Limb (tissue), 2 donors: ENCODE measurements around the gene CNNM4.

Experiments
- DNase-seq, 2 donors: peaks; one replicate each; pipeline ENCODE4 v3.0.0-alpha.2; 2016; ENCODE audit errors: extremely low spot score in 2 of 2

The CNNM4 gene

DNA sequence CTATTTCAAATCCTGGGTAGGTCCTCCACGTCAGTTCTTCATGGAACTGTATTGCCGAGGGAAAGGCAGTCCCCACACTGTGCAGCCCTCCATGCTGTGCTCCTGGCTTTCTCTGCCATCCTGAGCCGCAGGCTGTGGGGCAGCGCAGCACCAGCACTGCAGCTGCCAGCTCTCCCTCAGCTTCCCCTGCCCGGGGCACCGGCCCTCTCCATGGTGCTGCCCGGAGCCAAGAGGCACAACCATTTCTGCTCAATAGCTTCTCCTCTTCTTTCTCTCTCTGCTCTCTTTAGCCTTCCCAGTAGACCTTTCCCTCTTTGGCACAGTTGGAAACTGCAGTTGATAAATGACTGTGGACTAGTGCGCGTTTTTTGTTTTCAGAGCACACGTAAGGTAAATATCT is 71.0 kb downstream of the CNNM4 start:
- DNase-seq = no peak

DNA sequence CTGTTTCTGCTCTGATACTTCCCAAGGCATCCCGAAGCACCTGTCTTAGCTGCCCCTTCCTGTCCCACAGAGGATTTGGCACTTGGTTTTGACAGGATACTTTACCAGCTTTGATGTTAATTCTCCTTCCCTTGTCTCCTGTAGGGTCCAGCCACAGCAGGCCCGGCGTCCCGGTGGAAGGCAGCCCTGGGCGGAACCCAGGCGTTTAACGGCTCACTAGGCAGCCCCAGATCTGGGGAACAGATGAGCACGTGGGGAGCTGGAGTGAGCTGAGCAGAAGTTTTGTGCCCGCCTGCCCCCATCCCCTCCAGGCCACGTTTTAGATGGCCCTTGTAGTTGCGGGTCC is 71.7 kb downstream of the CNNM4 start:
- DNase-seq = no peak

DNA sequence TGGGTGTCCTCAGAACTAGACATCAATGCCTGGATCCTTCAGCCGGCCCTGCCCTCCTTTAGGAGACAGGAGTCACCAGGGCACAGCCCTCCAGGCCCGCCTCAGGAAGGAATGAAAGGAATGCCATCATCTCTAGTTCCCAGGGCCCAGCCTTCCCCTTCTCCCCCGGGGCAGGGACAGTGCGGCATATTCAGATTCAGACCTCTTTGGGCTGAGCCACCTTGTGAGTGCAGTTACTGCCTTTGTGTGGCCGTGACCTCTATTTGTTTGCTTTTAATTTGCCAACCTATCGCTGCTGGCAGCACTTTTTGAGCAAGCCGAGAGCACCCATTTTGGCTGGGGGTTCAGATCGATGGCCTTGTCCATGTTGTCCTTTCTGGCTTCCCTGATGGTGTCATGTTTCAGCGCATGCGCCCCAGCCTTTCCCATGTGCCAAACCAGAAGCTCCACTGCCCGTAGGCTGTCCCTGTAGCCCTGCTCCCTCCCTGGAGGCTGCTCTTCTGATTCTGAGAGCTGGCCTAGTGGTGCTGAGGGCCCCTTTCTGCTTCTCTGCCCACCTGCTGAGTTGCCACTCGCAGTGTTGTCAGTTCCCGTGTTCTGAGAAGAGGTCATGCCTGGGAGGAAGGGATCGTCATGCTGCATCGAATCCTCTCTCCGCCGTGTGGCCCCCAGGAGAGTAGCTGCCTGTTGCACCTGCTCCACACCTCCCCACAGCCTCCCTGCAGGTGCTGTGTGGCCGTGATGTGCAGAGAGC is 72.2 kb downstream of the CNNM4 start:
- peak; percentile 50 to 72 for DNase-seq

DNA sequence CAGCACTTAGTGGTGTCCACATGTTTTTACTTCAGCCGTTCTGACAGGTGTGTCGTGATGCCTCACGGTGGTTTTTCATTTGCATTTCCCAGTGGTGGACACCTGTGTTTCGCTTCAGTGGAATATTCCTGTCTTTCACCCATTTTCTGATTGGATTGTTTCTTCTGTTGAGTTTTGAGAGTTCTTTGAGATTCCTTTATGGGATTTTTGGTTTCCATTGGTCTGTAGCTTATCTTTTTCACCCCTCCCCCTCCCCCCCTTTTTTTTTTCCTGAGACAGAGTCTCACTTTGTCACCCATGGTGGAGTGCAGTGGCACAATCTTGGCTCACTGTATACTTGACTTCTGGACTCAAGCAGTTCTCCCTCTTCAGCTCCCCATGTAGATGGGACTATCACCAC is 75.1 kb downstream of the CNNM4 start:
- DNase-seq = no peak

DNA sequence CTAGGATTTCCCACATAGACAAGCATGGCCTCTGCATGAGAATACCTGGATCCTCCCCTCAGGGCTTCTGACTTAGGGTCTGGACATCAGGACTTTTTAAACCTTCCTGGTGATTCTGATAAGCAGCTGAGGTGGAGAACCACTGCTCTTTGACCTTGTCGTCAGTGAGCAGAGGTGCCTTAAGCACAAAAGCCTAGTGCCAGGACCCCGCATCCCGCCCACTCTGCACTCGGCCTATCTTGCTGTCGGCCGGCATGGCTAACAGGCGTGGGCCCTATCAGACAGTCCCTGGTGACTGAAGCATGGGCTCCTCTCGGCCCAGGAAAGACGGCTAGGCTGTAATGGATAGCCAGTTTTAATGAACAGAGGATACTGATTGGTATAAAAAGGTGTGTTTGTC is 76.9 kb downstream of the CNNM4 start:
- DNase-seq = no peak

DNA sequence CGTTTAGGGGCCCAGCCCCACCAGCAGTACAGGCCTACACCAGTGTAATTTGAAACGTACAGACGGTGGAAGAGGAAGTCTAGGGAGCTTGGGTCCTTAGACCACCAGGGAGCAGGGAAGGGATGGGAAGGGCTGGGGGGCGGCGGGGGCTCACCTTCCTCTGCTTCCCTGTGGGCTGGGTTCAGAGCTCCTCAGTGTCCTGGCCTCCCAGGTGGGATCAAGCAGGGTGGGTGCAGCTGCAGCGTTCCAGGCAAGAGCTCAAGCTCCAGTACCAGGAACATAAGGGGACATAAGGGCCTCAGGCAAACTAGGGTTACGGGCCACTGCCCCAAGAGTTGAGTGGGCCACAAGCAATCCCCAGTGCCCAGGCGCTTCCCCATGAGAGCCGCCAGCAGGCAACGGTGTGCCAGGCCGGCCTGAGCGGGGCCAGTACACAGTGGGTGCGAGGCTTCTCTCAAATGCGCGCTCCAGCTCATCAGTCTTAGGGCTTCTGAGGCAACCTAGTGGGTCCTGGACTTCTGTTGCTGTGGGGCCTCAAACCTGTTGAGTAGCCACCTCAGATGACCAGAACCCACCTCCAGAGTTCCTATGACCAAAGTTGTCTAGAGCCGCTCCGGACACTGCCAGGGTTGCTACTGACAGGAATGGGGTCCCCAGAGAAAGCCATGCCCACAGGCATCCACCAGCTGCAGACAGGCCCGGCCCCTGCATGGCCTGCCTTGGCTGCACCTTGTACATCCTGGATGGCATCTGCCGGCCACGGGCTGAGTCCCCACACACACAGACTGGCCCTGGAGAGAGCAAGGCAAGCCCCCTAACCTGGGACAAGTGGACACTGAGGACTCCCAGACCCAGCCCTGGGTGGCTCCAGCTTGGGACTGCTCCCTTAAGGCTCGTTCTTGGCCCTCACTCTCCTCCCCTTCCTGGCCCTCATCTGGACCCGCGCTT is 77.9 kb downstream of the CNNM4 start:
- DNase-seq = peak in 1 of 2 donors; percentile 34

DNA sequence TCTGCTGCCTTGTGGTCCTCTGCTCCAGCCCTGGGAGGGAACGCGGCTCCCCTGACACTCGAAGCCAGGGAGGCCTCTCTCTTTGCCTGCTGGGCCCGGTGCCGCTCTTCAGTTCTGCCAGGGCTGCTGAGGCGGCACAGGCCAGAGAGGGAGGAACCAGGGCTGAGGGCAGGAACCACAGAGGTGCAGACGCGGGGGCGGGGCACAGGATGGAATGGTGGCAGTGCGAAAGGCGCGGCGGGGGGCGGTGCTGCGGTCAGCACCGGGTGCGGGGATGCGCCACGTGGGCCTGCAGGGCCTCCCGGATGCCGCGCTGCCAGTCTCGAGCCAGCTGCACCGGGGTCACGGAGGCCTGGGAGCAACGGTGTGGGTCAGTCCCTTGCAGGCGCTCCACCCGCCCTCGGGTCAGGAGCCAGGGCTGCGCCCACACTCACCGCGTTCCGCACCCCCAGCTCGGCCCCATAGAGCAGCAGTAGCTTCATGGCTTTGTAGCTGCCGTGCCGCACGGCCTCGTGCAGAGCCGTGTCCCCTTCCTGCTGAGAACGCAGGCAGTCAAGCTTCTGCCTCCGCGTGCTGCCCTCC is 78.7 kb downstream of the CNNM4 start:
- DNase-seq = peak in 1 of 2 donors; percentile 43

DNA sequence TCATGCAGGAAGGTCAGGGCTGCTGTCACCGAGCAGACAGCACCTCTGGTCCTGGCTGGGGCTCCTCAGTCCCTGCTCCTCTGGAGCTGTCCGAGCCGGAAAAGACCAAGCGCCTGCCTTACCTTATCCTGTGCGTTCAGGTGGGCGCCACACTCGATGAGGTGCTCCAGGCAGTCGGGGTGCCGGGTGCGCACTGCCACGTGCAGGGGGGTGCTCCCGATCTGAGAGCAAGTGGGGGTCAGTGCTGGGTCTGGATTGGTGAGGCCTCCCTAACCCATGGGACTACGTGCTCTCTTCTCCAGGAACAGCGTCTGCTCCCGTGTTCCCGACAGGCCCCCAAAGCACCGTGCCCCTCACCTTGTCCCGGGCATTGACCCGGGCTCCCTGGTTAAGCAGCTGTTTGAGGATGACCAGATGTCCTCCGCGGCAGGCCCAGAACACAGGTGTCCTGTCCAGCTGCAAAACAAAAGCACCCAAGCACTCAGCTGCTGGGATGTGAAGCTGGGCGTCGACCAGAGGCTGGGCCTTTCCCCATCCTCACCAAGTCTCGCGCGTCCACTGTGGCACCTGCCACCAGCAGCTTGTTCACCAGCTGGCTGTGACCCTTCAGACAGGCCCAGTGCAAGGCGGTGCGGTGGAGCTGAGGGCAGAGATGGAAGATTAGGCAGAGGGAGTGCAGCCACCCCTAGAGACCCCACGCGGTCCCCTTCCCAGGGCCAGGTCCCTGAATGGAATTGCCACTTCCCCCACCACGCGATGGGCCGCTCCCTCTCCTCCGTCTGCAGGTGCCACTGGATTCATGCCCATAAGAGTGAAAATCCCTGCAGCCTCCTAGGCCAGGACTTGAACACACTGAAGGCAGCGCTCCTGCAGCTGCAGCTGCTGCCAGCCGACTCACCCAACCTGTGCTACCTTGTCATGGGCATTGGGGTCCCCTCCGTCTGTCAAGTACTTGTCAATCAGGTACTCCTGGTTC is 79.5 kb downstream of the CNNM4 start:
- DNase-seq = peak in 1 of 2 donors; percentile 25

DNA sequence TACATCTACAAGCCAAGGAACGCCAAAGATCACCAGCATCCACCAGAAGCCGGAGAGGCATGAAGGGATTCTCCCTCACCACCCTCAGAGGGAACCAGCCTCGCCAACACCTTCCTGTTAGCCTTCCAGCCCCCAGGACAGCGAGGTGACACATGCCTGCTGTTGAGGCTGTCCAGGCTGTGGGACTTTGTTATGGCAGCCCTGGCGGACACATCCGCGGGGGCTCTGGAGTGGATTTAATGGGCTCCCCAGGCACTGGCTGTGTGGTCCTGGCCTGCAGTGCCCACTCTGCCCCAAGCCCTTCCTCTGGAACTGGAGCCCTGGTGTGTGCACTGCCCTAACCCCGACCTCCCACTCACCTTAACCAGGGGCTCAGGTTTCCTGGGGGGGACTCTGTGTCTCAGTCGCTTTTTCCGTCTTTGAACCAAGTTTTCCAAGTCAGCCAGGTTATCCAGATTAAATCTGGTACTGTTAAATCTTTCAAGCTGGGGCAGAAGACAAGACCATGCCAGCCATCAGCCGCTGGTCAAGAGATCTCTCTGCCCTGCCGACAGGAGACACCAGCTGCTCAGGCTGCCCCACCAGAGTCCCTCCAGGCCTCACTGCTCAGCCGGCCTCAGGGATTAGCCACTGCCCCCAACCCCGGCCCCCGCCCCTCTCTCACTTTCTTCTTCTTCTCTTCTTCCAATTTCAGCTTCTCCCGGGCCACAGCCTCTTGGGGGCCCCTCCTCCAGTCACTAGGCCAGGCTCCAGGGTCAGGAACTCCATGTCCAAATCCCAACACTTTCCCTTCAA is 81.2 kb downstream of the CNNM4 start:
- peak in 1 of 2 donors; percentile 21 for DNase-seq

DNA sequence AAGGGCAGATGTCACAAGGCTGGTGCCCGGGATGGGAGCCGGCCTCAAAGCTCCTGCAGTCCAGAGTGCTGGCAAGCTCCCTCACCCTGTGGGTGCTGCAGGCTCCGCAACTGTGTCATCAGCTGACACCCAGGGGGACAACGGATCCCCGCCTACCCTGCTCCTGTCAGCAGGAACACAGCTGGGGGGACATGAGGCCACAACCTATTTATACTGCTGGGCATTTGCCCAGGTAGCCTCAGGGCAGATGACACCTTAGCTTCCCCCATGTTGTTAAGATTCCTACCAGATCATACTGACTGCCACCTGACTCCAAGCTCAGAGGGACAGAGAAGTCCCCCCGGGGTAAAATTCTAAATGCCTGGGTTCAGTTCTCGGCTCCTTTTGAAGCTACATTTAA is 81.9 kb downstream of the CNNM4 start:
- DNase-seq = peak in 1 of 2 donors; percentile 17

DNA sequence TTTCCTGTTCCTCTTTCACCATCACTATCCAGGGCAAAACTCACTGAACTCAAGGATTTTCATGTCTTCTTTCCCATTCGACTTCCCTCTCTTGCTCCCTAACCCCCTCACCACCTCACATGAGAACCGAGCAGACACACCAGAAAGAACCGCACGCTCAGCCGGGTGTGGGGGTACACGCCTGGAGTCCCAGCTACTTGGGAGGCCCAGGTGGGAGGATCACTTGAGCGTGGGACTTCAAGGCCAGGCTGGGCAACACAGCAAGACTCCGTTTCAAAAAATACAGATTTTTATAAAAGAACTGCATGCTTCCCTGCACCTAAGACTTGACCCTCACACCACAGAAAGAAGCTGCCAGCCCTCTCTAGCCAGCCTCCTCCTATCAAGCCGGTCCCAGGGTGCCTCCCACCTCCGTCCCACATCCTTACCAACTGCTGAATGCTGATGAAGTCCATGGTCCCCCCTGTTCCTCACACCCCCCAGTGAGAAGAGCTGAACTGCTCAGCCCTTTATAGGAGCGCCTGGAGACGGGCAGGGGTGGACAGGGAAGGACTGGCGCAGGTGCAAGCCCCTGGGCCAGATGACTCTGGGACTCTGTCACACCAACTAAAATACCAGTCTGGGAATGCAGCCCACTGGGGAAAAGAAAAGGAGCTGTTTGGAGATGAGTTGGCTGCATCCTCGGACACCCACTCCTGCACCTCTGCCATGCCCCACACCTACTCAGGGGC is 83.0 kb downstream of the CNNM4 start, which contains the start of gene ANKRD23:
TSS of gene ANKRD23 (minus strand) at position 484 of the 731 bp plus-strand sequence. CDS start at position 455, 29 bp downstream.
- DNase-seq = no peak

DNA sequence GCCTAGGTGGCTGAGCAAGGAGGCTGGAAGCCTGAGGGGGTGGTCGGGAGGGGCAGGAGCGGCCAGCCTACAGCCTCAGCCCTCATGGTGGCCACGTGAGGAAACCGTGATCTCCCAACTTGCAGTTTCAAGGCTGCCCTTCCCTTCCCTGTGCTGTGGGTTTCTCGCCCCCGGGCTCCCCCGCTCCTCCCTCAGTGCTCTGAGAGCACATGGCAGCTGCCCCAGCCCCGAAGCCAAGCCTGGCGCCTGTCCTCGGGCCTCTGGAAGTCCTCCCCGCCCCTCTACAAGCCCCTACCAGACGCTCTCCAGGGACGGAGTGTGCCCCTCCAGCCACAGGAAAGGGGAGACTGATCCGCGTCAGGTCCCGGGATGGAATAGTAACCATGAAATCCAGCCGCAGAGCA is 83.7 kb downstream of the CNNM4 start:
- DNase-seq = peak in 1 of 2 donors; percentile 24

DNA sequence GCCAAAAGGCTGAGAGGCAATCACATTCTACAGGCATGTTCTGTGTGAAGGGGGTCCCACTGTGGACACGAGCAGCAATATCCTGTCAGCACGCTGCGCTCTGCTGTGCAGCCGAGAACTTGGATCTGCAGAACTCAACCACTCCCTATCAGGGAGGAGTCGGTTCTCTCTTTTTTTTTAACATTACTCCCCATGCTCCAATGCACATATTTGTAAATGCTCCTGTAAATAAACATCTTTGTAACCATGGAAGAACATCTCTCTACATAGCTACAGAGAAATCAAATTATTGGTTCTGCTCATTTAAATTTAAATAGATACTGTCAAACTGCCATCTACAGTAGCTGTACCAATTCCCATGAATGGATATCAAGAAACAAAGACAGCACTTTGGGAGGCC is 86.1 kb downstream of the CNNM4 start:
- no peak for DNase-seq

DNA sequence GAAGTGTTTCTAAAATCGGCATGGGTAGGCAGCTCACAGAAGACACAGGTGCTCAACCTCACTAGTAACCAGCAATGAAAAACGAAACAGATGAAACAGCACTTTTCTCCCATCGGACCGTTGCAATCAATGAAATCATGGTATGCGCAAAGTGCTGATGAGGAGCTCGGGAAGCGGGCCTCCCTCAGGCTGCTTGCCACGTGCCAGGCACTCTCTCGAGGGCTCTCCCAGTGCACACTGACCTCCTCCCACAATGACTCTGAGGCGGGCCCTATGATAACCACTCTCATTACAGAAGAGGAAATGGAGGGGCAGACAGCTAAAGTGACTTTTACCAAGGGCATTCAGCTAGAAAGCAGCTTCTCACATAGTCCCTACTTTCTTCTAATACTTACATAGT is 86.9 kb downstream of the CNNM4 start:
- DNase-seq = no peak

DNA sequence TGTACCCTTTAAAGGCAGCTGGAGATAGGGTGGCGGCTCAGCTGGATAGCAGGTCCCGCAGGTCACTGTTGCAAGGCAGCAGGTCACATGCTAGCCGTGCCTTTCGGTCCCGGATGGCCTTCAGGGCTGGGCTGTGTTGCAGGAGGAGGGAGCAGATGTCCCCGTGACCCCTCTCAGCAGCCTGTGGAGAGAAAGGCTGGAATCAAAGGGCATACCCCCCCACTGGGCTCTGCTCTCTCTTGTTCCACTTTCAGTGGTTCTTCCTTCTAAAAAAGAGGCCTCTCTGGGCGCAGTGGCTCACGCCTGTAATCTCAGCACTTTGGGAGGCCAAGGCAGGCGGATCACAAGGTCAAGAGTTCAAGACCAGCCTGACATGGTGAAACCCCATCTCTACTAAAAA is 87.6 kb downstream of the CNNM4 start:
- peak in 1 of 2 donors; percentile 22 for DNase-seq

DNA sequence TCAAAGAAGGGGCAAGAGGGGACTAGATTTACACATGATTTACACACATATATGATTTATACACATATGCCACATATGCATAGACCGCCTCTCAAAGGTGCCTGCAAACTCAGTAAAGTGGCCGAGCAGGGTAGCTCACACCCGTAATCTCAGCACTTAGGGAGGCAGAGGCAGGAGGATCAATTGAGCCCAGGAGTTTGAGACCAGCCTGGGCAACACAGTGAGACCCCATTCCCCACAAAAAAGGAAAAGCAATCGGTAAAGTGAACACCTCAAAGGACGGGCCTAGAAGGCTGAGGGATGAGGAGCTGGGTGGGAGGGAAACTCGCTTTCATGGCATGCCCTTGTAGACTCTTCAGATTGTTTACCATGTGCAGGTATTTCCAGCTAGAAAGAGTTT is 92.0 kb downstream of the CNNM4 start:
- no peak for DNase-seq

DNA sequence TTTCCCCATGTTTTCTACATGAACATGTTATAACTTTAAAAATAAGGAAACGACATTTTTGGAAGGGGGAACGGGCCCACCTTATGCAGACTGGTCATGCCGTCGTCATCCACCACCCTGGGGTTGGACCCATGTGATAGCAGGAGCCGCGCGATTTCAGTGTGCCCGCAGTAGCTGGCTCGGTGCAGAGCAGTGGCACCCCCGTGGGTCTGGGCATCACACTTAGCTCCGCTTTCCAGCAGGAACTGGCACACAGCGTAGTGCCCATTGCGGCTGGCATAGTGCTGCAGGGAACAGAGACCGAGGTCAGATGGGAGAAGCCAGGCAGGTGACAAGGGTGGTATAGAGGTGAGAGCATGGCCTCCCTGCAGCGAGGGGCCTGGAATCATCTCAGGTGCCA is 92.6 kb downstream of the CNNM4 start:
- DNase-seq = no peak

DNA sequence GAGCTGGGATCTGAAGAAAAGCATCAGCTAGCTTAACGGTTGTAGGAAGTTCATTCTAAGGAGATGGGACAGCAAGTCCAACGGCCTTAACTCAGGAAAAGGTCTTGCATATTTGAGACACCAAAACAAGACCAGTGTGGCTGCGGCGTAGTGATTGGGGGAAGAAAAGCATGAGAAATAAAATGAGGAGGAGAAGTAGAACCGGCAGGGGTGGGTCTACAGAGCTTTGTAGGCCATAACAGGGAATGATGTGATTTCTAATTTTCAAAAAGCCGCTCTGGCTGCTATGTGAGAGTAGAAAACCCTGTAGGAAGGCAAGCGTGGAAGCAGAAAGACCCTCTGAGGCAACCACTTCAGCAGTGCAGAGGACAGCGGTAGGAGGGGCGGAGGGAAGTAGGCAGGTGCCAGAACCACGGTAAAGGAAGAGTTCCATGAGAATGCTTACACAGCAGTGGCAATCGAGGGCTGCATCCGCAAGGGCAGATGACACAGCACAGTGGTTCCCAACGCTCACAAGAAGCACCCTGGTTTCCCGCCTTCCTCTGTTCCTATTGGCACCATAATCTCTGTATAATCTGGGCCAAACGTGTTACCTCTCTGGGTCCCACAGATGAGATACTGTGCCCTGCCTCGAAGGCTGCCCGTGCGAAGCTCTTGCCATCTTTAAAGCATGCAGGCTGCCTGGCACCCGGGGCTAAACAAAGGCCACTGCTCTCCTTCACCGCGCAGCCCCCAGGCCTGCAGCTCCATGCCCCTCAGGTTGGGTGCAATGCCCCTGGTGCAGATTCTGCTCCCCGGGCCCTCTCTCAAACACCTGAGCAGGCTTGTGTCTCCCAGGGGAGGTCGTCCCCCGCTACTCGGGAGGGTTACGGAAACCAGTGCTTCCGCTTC is 96.3 kb downstream of the CNNM4 start:
- DNase-seq = peak in 1 of 2 donors; percentile 41
